Ascending aorta (tissue), 2 donors: ENCODE results near the gene SYT8. TPM values are rescaled to one million over a fixed set of nuclear protein-coding genes. Genes with fewer than 3 reads are reported as not detected.

ENCODE experiments used
- DNase-seq, 2 donors: peaks; one replicate each; pipeline ENCODE4 v3.0.0-alpha.2; 2019; ENCODE audit warnings: low spot score in 2 of 2
- H3K27ac ChIP-seq, 2 donors: fragments of 200-600 bp; sonication (generic); one replicate each; pipeline ENCODE4 v1.5.1; 2016 to 2017; ENCODE audit warnings: mild to moderate bottlenecking in 1 of 2
- H3K27me3 ChIP-seq: fragments of 200-600 bp; sonication (generic); one replicate; pipeline ENCODE4 v1.5.1; 2017
- H3K36me3 ChIP-seq, 2 donors: fragments of 200-600 bp; sonication (generic); one replicate each; pipeline ENCODE4 v1.5.1; 2016
- H3K4me1 ChIP-seq, 2 donors: fragments of 200-600 bp; sonication (generic); one replicate each; pipeline ENCODE4 v1.5.1; 2016 to 2017; ENCODE audit warnings: mild to moderate bottlenecking in 1 of 2
- H3K4me3 ChIP-seq, 2 donors: fragments of 200-600 bp; sonication (generic); one replicate each; pipeline ENCODE4 v1.5.1; 2016 to 2017; ENCODE audit warnings: mild to moderate bottlenecking in 1 of 2
- H3K9me3 ChIP-seq, 2 donors: fragments of 200-600 bp; sonication (generic); one replicate each; pipeline ENCODE4 v1.5.1; 2016
- intact Hi-C: fragments of 100-400 bp; cut with DNase I; formaldehyde crosslinking; loops from one replicate; pipeline ENCODE4 v1.15.1; 2023
- total RNA-seq: library from RNA; depleted of rRNA; stranded (reverse); fragments of >200 nt; gene quantifications from one replicate; pipeline ENCODE4 v1.1.0, GENCODE V29; 2016
- TF ChIP-seq, protein P1 (sequence below), 3 experiments: fragments of 200-600 bp in 2 of 3; fragments of 450-650 bp in 1 of 3; sonication (generic) in 2 of 3; IDR thresholded peaks; one replicate each; pipeline ENCODE4 v1.5.1; 2016 to 2019; ENCODE audit warnings: antibody characterized with exemption in 3 of 3, mild to moderate bottlenecking in 1 of 3, moderate library complexity in 1 of 3

The SYT8 gene
- total RNA-seq, 1 donor from 2014 or later: not detected

GRCh38 chr11:1834062-1834610 is 654 bp upstream of the SYT8 start:
- no peaks in the 10 kb centered on the region for H3K9me3 ChIP-seq
- no peak for DNase-seq
- no peaks in the 10 kb centered on the region for H3K27me3 ChIP-seq
- no peaks in the 10 kb centered on the region for H3K36me3 ChIP-seq
- no peak overlapping the region for H3K27ac ChIP-seq
- H3K4me1 ChIP-seq: peaks cover 27 to 29% of the 10 kb centered on the region in 2 donors
- no peak overlapping the region for H3K4me3 ChIP-seq
- TF ChIP-seq, protein P1, sequence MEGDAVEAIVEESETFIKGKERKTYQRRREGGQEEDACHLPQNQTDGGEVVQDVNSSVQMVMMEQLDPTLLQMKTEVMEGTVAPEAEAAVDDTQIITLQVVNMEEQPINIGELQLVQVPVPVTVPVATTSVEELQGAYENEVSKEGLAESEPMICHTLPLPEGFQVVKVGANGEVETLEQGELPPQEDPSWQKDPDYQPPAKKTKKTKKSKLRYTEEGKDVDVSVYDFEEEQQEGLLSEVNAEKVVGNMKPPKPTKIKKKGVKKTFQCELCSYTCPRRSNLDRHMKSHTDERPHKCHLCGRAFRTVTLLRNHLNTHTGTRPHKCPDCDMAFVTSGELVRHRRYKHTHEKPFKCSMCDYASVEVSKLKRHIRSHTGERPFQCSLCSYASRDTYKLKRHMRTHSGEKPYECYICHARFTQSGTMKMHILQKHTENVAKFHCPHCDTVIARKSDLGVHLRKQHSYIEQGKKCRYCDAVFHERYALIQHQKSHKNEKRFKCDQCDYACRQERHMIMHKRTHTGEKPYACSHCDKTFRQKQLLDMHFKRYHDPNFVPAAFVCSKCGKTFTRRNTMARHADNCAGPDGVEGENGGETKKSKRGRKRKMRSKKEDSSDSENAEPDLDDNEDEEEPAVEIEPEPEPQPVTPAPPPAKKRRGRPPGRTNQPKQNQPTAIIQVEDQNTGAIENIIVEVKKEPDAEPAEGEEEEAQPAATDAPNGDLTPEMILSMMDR (IDR thresholded peaks at IDR 0.05): no peak
- intact Hi-C loops: loop anchor here (5.0 kb wide), 1 partner anchor 48 kb away; no protein-coding TSS in a partner anchor

GRCh38 chr11:1835671-1836010 is 851 bp downstream of the SYT8 start:
- no peak for DNase-seq
- Histone ChIP-seq H3K9me3 (no peaks in the 10 kb centered on the region), H3K27ac (no peak overlapping the region), H3K4me1 (peaks cover 17% of the 10 kb centered on the region in 2 donors), H3K36me3 (no peaks in the 10 kb centered on the region), H3K27me3 (no peaks in the 10 kb centered on the region), H3K4me3 (no peak overlapping the region)
- intact Hi-C loops: loop anchor here (2.0 kb wide), 1 partner anchor 83 kb away; the partner anchor contains the start of gene TNNT3
- TF ChIP-seq, protein P1 (IDR thresholded peaks at IDR 0.05): no peak

GRCh38 chr11:1836011-1836945 is 1.5 kb downstream of the SYT8 start:
- Histone ChIP-seq H3K27me3 (no peaks in the 10 kb centered on the region), H3K9me3 (no peaks in the 10 kb centered on the region), H3K36me3 (no peaks in the 10 kb centered on the region), H3K4me3 (no peak overlapping the region), H3K27ac (no peak overlapping the region), H3K4me1 (peaks cover 11% of the 10 kb centered on the region in 2 donors)
- DNase-seq: no peak
- intact Hi-C loops: loop anchor here (2.0 kb wide), 1 partner anchor 83 kb away; the partner anchor contains the start of gene TNNT3
- TF ChIP-seq, protein P1 (IDR thresholded peaks at IDR 0.05): no peak

DNA sequence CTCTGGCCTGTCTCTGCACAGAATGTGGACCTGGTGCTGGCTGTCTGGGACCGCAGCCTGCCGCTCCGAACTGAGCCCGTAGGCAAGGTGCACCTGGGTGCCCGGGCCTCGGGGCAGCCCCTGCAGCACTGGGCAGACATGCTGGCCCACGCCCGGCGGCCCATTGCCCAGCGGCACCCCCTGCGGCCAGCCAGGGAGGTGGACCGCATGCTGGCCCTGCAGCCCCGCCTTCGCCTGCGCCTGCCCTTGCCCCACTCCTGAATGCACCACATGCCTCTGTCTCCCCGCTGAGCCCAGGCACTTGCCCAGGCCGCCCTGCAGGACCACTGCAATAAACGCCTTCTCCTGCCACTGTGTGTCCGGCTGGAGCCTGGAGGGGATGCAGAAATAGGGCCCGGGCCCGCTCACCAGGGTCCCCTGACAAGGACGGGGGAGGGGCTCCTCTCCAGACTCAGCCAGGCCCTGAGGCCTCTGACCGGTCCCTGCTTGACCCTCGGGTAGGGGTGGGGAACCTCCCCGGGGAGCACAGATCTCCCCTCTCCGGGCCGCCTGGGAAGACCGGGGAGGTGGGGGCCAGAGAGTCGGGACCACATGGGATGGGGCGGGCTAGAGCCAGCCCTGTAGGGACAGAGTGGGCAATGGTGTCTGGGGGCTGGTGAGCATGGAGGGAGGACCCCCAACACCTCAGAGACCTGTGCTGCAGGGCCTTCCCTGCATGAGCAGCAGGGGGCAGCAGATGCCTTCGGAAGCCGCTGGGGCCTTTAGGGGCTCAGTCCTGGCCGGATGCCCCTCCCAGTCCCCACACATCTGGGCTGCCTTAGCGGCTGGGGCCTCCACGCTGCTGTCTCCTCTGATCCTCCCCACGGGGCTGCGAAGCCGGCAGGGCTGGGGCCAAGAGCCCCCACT is 2.6 kb downstream of the SYT8 start:
- Histone ChIP-seq H3K9me3 (no peaks in the 10 kb centered on the region), H3K4me1 (peaks cover 4% of the 10 kb centered on the region in 2 donors), H3K4me3 (no peak overlapping the region), H3K27me3 (no peaks in the 10 kb centered on the region), H3K27ac (no peak overlapping the region), H3K36me3 (no peaks in the 10 kb centered on the region)
- TF ChIP-seq, protein P1 (IDR thresholded peaks at IDR 0.05): peak; percentile 82 to 93 (median 91)
- DNase-seq: no peak
- intact Hi-C loops: loop anchor here (1.0 to 2.0 kb wide), 2 partner anchors 81 to 314 kb away; partner anchors contain the start of gene TNNT3

- Histone ChIP-seq H3K9me3 (no peaks in the 10 kb centered on the region), H3K4me1 (no peaks in the 10 kb centered on the region), H3K27me3 (no peaks in the 10 kb centered on the region), H3K27ac (no peak overlapping the region), H3K36me3 (no peaks in the 10 kb centered on the region), H3K4me3 (no peak overlapping the region)
- TF ChIP-seq, protein P1 (IDR thresholded peaks at IDR 0.05): no peak
- DNase-seq: no peak
- intact Hi-C loops: no loop called here
These were observed 3.3 kb downstream of the SYT8 start for GRCh38 chr11:1838077-1838425.
